Mammary epithelial cell (primary cell): ENCODE results near the gene SLC24A3.

Experiments
- CTCF ChIP-seq, 2 donors: IDR thresholded peaks in 1 of 2; conservative IDR thresholded peaks in 1 of 2; 2 replicates each; pipeline ENCODE4 v1.5.1; 2011 to 2012; ENCODE audit warnings: inconsistent platforms in 2 of 2, low read length in 2 of 2, mild to moderate bottlenecking in 2 of 2, control low read depth in 1 of 2, low read depth in 1 of 2; ENCODE audit not compliant: insufficient read depth in 1 of 2; ENCODE audit errors: extremely low read depth in 1 of 2
- EZH2 ChIP-seq: IDR thresholded peaks from 2 replicates; pipeline ENCODE4 v1.6.1; 2012; ENCODE audit warnings: low read length, inconsistent platforms, borderline replicate concordance

DNA sequence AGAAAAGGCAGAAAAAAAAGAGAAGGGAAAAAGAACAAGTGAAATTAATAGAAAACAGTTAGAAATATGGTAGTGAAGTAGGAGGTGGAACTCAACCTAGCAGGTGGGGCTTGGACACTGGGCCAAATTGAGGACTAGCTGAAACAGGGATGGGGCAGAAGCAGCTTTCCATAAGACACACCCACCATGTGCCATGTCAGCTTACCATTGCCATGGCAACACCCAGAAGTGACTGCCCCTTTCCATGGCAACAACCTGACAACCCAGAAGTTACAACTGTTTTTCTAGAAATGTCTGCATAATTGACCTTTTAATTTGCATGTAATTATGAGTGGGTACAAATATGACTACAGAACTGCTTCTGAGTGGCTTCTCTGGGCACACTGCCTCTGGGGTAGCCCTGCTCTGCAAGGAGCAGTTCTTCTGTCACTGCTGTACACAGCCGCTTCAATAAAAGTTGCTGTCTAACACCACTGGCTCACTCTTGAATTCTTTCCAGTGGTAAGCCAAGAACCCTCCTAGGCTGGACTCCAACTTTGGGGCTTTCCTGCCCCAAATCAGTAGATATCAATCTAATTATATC lies 35.9 kb upstream of the SLC24A3 start:
- no peak for TF ChIP-seq CTCF (conservative IDR thresholded peaks at IDR 0.05 in 1 of 2, IDR thresholded peaks at IDR 0.05 in 1 of 2; ENCODE audit: extremely low read depth in 1 of 2, insufficient read depth in 1 of 2, low read depth in 1 of 2, low read length in 2 of 2)
- TF ChIP-seq EZH2 = no peak
